Measurements from ENCODE around the gene MS4A3.
"Not testable (repeated sequence)": the region's sequence is repeated elsewhere in the genome, so short reads cannot be mapped to it uniquely, and the experiment has no call there.

The MS4A3 gene

GRCh38 chr11:60095477-60096120 is 39.1 kb downstream of the MS4A3 start:
- DNase-seq = no peak

GRCh38 chr11:60097189-60097588 is 40.7 kb downstream of the MS4A3 start:
- no peak for DNase-seq

- DNase-seq = no peak
Observed at GRCh38 chr11:60098508-60098907, 42.0 kb downstream of the MS4A3 start.

GRCh38 chr11:60100516-60100915 is 44.1 kb downstream of the MS4A3 start:
- DNase-seq = no peak

GRCh38 chr11:60101368-60101767 is 44.9 kb downstream of the MS4A3 start:
- DNase-seq = not testable (repeated sequence)

GRCh38 chr11:60104471-60105115 is 48.1 kb downstream of the MS4A3 start:
- DNase-seq = not testable (repeated sequence)

- not testable (repeated sequence) for DNase-seq
Observed at GRCh38 chr11:60108631-60109030, 52.2 kb downstream of the MS4A3 start.

GRCh38 chr11:60111793-60112192 is 55.3 kb downstream of the MS4A3 start:
- DNase-seq = no peak

GRCh38 chr11:60116996-60117790 is 60.7 kb downstream of the MS4A3 start:
- DNase-seq = no peak

- no peak for DNase-seq
Observed at GRCh38 chr11:60118338-60118737, 61.9 kb downstream of the MS4A3 start.

GRCh38 chr11:60119710-60120109 is 63.2 kb downstream of the MS4A3 start:
- no peak for DNase-seq
